ENCODE data around the gene RIN3.

RIN3 gene

GRCh38 chr14:92724516-92725340 is 211.1 kb downstream of the RIN3 start:
- ChIA-PET CTCF (interaction anchor here (1.0 to 1.3 kb wide), 3 partner anchors 9 to 589 kb away, joined by 3 read pairs; no protein-coding TSS in a partner anchor), POLR2A (interaction anchor here (1.5 kb wide), 1 partner anchor 23 kb away, joined by 3 read pairs; no protein-coding TSS in a partner anchor)
- no peak for DNase-seq (ENCODE audit: low read depth, low spot score)
- no peak for TF ChIP-seq CTCF (IDR thresholded peaks at IDR 0.05; ENCODE audit: insufficient read depth, low read length, missing control alignments)
- no peak overlapping the region for H3K4me3 ChIP-seq (ENCODE audit: low read depth, low read length)

DNA sequence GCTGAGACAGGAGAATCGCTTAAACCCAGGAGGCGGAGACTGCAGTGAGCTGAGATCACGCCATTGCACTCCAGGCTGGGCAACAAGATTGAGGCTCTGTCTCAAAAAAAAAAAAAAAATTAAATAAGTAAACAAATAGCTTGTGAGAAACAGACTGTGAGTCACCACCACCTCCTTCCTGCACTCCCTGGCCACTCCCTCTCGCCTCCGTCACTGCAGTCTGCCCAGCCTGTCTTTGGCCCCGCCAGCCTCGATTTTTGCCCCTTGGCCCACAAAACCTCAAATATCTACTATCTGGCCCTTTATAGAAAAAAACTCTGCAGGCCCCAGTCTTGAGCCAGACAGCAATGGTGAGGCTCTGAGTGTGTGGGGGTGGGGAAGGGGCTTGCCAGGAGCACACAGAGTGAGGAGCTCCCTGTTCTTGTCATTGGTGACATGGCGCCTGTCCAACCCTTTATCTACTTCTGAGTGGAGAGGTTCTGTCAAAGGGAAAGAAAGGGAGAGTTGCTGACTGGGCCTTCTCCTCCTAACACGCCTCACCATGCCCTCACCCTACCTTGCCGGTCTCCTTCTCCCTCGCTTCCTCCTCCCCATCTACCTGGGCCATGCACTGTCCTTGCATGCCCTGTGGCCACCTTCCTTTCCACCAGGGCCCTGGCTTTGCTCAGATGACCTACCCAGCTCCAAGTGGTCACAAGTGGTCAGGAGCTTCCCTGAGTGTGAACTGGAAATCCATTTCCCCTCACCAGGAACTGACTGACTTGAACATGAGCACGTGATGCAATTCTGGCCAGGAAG is 212.8 kb downstream of the RIN3 start:
- DNase-seq (ENCODE audit: low read depth, low spot score) = no peak
- no peak overlapping the region for H3K4me3 ChIP-seq (ENCODE audit: low read depth, low read length)
- no peak for TF ChIP-seq CTCF (IDR thresholded peaks at IDR 0.05; ENCODE audit: insufficient read depth, low read length, missing control alignments)
- ChIA-PET POLR2A (interaction anchor here (1.5 to 2.0 kb wide), 2 partner anchors 21 to 22 kb away, joined by 3 to 8 read pairs; partner anchors contain the start of gene LGMN), CTCF (interaction anchor here (0.6 to 2.5 kb wide), 7 partner anchors 10 to 214 kb away, joined by 3 to 7 read pairs (median 4); no protein-coding TSS in a partner anchor)

GRCh38 chr14:92726933-92727262 is 213.3 kb downstream of the RIN3 start:
- DNase-seq (ENCODE audit: low read depth, low spot score) = no peak
- CTCF ChIA-PET = interaction anchor here (1.7 to 2.5 kb wide), 3 partner anchors 40 to 59 kb away, joined by 4 to 7 read pairs (median 6); no protein-coding TSS in a partner anchor
- POLR2A ChIA-PET = interaction anchor here (2.0 kb wide), 1 partner anchor 22 kb away, joined by 8 read pairs; the partner anchor contains the start of gene LGMN
- no peak overlapping the region for H3K4me3 ChIP-seq (ENCODE audit: low read depth, low read length)
- no peak for TF ChIP-seq CTCF (IDR thresholded peaks at IDR 0.05; ENCODE audit: insufficient read depth, low read length, missing control alignments)

GRCh38 chr14:92728759-92729364 is 215.3 kb downstream of the RIN3 start:
- H3K4me3 ChIP-seq (ENCODE audit: low read depth, low read length) = no peak overlapping the region
- DNase-seq (ENCODE audit: low read depth, low spot score) = no peak
- POLR2A ChIA-PET = no interaction called here
- CTCF ChIA-PET = interaction anchor here (1.0 to 1.8 kb wide), 2 partner anchors 15 to 17 kb away, joined by 3 to 8 read pairs; no protein-coding TSS in a partner anchor
- TF ChIP-seq CTCF (IDR thresholded peaks at IDR 0.05; ENCODE audit: insufficient read depth, low read length, missing control alignments) = no peak

DNA sequence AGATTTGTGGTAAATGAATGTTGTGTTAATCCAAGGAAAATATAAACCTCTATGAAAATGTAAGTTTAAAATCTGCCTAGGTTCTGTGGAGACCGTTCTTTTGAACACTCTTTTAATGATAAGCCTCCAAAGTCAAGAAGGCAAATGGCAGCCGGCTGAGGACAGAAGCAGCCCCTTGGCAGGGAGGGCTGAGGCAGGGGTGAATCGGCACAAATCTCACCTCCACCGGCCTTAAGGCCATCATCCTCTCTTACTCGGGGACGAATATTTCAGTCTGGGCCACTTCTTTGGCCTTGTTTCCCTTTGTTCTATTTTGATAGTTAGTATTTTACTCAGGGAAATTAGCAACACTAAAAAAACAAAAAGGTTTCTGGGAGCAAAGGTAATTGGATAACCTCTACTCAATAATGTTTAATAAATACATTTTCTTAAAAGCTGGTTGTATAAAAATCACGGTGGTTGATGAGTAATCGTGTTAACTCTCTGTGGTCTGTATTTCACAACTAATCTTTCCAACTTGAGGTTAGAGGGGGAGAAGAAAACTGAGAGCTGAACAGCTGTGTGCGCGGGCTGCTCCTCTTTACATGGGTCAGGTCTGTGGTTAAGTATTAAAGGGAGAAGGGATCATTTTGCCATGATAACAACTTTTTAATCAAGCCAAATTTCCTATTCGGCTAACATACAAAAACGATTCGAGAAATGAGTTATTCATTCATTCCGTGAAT is 216.2 kb downstream of the RIN3 start:
- CTCF ChIA-PET = interaction anchor here (1.1 to 2.0 kb wide), 2 partner anchors 18 to 54 kb away, joined by 3 to 4 read pairs; no protein-coding TSS in a partner anchor
- DNase-seq (ENCODE audit: low read depth, low spot score) = no peak
- no peak overlapping the region for H3K4me3 ChIP-seq (ENCODE audit: low read depth, low read length)
- POLR2A ChIA-PET = interaction anchor here (0.6 to 1.1 kb wide), 3 partner anchors 12 to 19 kb away, joined by 4 to 7 read pairs (median 4); partner anchors contain the start of gene LGMN
- TF ChIP-seq CTCF (IDR thresholded peaks at IDR 0.05; ENCODE audit: insufficient read depth, low read length, missing control alignments) = no peak
